Keratinocyte (primary cell): ENCODE data around the gene GASK1A. TPM values are rescaled to one million over a fixed set of nuclear protein-coding genes. Genes with fewer than 3 reads are reported as not detected.

Experiments
- DNase-seq: peaks from one replicate; pipeline ENCODE4 v3.0.0-alpha.2; 2011; ENCODE audit warnings: low read depth, missing footprints, low spot score
- FAIRE-seq: peaks from 2 replicates; lab custom pipeline; 2011; peaks lifted over from hg19 to GRCh38; lab: Jason Lieb, UNC
- H2AFZ ChIP-seq: 2 replicates; pipeline ENCODE4 v1.6.0; 2012; ENCODE audit warnings: low read length, control low read depth, inconsistent platforms; ENCODE audit not compliant: control insufficient read depth
- H3K27ac ChIP-seq: 2 replicates; pipeline ENCODE4 v1.5.1; 2011; ENCODE audit warnings: low read length; ENCODE audit not compliant: control insufficient read depth, insufficient read depth
- H3K27me3 ChIP-seq: 3 replicates; pipeline ENCODE4 v1.6.0; 2011; ENCODE audit warnings: low read length; ENCODE audit not compliant: control insufficient read depth, insufficient read depth; ENCODE audit errors: extremely low read depth
- H3K36me3 ChIP-seq, 2 experiments: 2 replicates in 1 of 2; 3 replicates in 1 of 2; pipeline ENCODE4 v1.5.1; 2011; ENCODE audit warnings: low read length in 2 of 2, mild to moderate bottlenecking in 1 of 2; ENCODE audit not compliant: control insufficient read depth in 2 of 2, insufficient read depth in 2 of 2; ENCODE audit errors: extremely low read depth in 1 of 2
- H3K4me1 ChIP-seq: 3 replicates; pipeline ENCODE4 v1.5.1; 2011; ENCODE audit warnings: low read length; ENCODE audit not compliant: control insufficient read depth, insufficient read depth; ENCODE audit errors: extremely low read depth
- H3K4me2 ChIP-seq: 3 replicates; pipeline ENCODE4 v1.6.0; 2011; ENCODE audit warnings: low read depth, low read length; ENCODE audit not compliant: control insufficient read depth, insufficient read depth; ENCODE audit errors: extremely low read depth
- H3K4me3 ChIP-seq, 3 experiments: fragments of 200-600 bp in 1 of 3; sonication (generic) in 1 of 3; 2 replicates in 2 of 3; 3 replicates in 1 of 3; pipeline ENCODE4 v1.5.1; 2011 to 2016; ENCODE audit warnings: low read length in 3 of 3, mild to moderate bottlenecking in 3 of 3, control low read depth in 2 of 3, inconsistent platforms in 1 of 3, low read depth in 1 of 3, mixed read lengths in 1 of 3, mixed run types in 1 of 3, moderate library complexity in 1 of 3; ENCODE audit not compliant: control insufficient read depth in 2 of 3, insufficient read depth in 2 of 3; ENCODE audit errors: extremely low read depth in 1 of 3
- H3K79me2 ChIP-seq: 2 replicates; pipeline ENCODE4 v1.6.0; 2012; ENCODE audit warnings: low read length; ENCODE audit not compliant: control insufficient read depth, insufficient read depth
- H3K9ac ChIP-seq: 3 replicates; pipeline ENCODE4 v1.6.0; 2011; ENCODE audit warnings: low read length; ENCODE audit not compliant: control insufficient read depth, insufficient read depth; ENCODE audit errors: extremely low read depth
- H3K9me1 ChIP-seq: 3 replicates; pipeline ENCODE4 v1.6.0; 2011; ENCODE audit warnings: low read length; ENCODE audit not compliant: control insufficient read depth, insufficient read depth; ENCODE audit errors: extremely low read depth
- H3K9me3 ChIP-seq: 2 replicates; pipeline ENCODE4 v1.5.1; 2012; ENCODE audit warnings: low read depth, low read length; ENCODE audit not compliant: control insufficient read depth
- H4K20me1 ChIP-seq: 3 replicates; pipeline ENCODE4 v1.6.0; 2011; ENCODE audit warnings: low read length; ENCODE audit not compliant: control insufficient read depth, insufficient read depth; ENCODE audit errors: extremely low read depth
- CTCF ChIP-seq, 3 experiments: IDR thresholded peaks in 1 of 3; conservative IDR thresholded peaks in 1 of 3; optimal IDR thresholded peaks in 1 of 3; 2 replicates in 2 of 3; 3 replicates in 1 of 3; pipeline versions ENCODE3 to v1.5.1; 2011; ENCODE audit warnings: low read length in 3 of 3, mild to moderate bottlenecking in 3 of 3, moderate library complexity in 2 of 3, control low read depth in 1 of 3, inconsistent platforms in 1 of 3; ENCODE audit not compliant: insufficient read depth in 2 of 3; ENCODE audit errors: extremely low read depth in 1 of 3
- EZH2 ChIP-seq: IDR thresholded peaks from one replicate; pipeline ENCODE4 v1.6.1; 2012; ENCODE audit warnings: inconsistent platforms, mild to moderate bottlenecking, low read length, moderate library complexity
- dilution Hi-C: fragments of 300-500 bp; cut with MboI; formaldehyde crosslinking; loops from one replicate; pipeline ENCODE4 v1.7.0; 2020; ENCODE audit warnings: low sequenced_read_pairs; ENCODE audit not compliant: extremely low pct_ligation_motif_present
- polyA plus RNA-seq, 5 experiments: library from polyadenylated mRNA; depleted of rRNA in 3 of 5; stranded (reverse) in 3 of 5; stranded (forward) in 1 of 5; unstranded in 1 of 5; fragments of >200 nt; gene quantifications; 1 replicate in 1 of 5; 2 replicates in 3 of 5; 3 replicates in 1 of 5; pipeline versions ENCODE4 v1.2.1 to v1.2.3, GENCODE V29; 2011 to 2012; ENCODE audit warnings: missing spikeins in 2 of 5, low read depth in 1 of 5, low replicate concordance in 1 of 5

Gene GASK1A
- polyA plus RNA-seq, 1 donor (not counting 4 experiments of a cell fraction or from before 2014, with no cell fraction given): 0.30 TPM

- no peaks in the 10 kb centered on the region for H3K9me1 ChIP-seq
- no peak overlapping the region for H3K9ac ChIP-seq
- H3K79me2 ChIP-seq: no peaks in the 10 kb centered on the region
- H3K4me3 ChIP-seq: no peak overlapping the region
- no peak for TF ChIP-seq CTCF (optimal IDR thresholded peaks at IDR 0.05 in 1 of 3, IDR thresholded peaks at IDR 0.05 in 1 of 3, conservative IDR thresholded peaks at IDR 0.05 in 1 of 3; ENCODE audit: extremely low read depth in 1 of 3, insufficient read depth in 2 of 3, low read length in 3 of 3)
- TF ChIP-seq EZH2: no peak
- H2AFZ ChIP-seq: no peak overlapping the region
- no peaks in the 10 kb centered on the region for H4K20me1 ChIP-seq
- H3K27ac ChIP-seq: no peak overlapping the region
- dilution Hi-C loops: no loop called here
- no peaks in the 10 kb centered on the region for H3K9me3 ChIP-seq
- H3K4me1 ChIP-seq: peaks cover 6% of the 10 kb centered on the region
- H3K27me3 ChIP-seq: peaks cover 10% of the 10 kb centered on the region
- FAIRE-seq (no peak), DNase-seq (no peak)
- H3K4me2 ChIP-seq: no peak overlapping the region
- no peaks in the 10 kb centered on the region for H3K36me3 ChIP-seq
These were observed 22.0 kb downstream of the GASK1A start for GRCh38 chr3:43001094-43001553.

- FAIRE-seq (no peak), DNase-seq (no peak)
- Histone ChIP-seq H2AFZ (no peak overlapping the region), H4K20me1 (no peaks in the 10 kb centered on the region), H3K36me3 (no peaks in the 10 kb centered on the region), H3K79me2 (no peaks in the 10 kb centered on the region), H3K27ac (no peak overlapping the region), H3K27me3 (peaks cover 10% of the 10 kb centered on the region), H3K9me1 (no peaks in the 10 kb centered on the region), H3K4me1 (peaks cover 6% of the 10 kb centered on the region), H3K9ac (no peak overlapping the region), H3K4me3 (no peak overlapping the region), H3K9me3 (no peaks in the 10 kb centered on the region), H3K4me2 (no peak overlapping the region)
- TF ChIP-seq EZH2 (no peak), CTCF (optimal IDR thresholded peaks at IDR 0.05 in 1 of 3, IDR thresholded peaks at IDR 0.05 in 1 of 3, conservative IDR thresholded peaks at IDR 0.05 in 1 of 3; ENCODE audit: extremely low read depth in 1 of 3, insufficient read depth in 2 of 3, low read length in 3 of 3) (no peak)
- dilution Hi-C loops: no loop called here
These were observed 22.5 kb downstream of the GASK1A start for GRCh38 chr3:43001556-43002121.
